ENCODE results near the gene HSF2BP.

- TF ChIP-seq CTCF (conservative IDR thresholded peaks at IDR 0.05) (no peak), EZH2 (IDR thresholded peaks at IDR 0.05; ENCODE audit: low read depth) (no peak)
These were observed 45.3 kb downstream of the HSF2BP start for GRCh38 chr21:43613755-43614638.

Measured in PC-9 (cell line).